ENCODE results near the gene RBFOX2.
"Not testable (repeated sequence)": the region's sequence is repeated elsewhere in the genome, so short reads cannot be mapped to it uniquely, and the experiment has no call there.

RBFOX2 gene

DNA sequence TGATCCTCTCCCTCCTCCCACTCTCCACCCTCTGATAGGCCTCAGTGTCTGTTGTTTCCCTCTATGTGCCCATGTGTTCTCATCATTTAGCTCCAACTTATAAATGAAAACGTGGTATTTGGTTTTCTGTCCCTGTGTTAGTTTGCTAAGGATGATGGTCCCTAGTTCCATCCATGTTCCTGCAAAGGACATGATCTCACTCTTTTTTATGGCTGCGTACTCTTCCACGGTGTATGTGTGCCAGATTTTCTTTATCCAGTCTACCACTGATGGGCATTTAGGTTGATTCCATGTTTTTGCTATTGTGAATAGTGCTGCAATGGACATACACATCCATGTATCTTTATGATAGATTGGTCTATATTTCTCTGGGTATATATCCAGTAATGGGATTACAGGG lies 15.9 kb upstream of the RBFOX2 start:
- not testable (repeated sequence) for DNase-seq (ENCODE audit: extremely low read depth in 1 of 2, low read depth in 1 of 2)

GRCh38 chr22:36042240-36042639 lies 13.6 kb upstream of the RBFOX2 start:
- DNase-seq (ENCODE audit: extremely low read depth in 1 of 2, low read depth in 1 of 2): no peak

DNA sequence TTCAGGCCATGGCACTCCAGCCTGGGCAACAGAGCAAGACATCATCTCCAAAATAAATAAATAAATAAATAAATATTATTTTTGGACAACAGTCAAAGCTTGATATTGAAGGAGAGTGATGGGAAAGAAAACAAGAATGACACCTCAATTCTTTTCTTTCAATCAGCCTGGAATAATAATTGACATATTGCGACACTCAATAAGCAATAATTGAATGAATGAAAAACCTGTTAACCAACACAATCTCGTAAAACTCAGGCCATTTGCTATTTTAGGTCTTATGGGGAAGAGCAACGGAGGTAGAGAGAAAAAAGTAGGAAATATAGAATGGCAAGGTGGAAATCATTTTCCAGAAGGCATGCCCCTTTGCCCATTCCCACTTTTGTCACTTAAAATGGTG lies 10.5 kb upstream of the RBFOX2 start:
- DNase-seq (ENCODE audit: extremely low read depth in 1 of 2, low read depth in 1 of 2): no peak

DNA sequence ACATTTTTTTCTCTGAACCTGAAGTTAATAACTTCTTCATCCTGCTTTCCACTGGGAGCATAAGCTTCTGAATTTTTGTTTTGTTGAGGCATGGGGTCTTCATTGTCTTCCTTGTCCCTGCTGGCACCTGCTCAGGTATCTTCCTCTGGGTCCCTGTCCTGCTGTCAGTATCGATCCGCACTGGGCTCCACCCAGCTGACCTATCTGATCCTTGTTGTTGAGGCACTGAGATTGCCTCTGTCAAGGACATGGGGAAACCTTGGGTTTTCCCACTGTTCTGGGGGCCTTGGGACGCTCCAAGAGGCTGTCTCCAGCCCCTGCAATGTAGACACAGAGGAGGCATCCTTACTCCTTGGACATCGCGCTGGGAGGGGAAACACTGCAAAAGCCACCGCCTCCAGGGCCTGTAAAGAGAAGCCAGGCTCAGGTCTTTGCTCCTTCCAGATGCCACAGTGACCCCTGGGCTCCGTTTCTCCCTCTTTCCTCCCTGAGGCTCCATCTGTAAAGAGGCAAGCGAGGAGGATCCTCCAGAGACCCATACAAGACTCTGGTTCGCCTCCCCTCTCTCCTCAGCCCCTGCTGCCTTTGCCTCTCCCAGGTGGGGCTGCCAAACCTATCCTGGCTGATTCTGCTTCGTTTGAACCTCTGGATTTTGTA lies 8.6 kb upstream of the RBFOX2 start:
- DNase-seq (ENCODE audit: extremely low read depth in 1 of 2, low read depth in 1 of 2): no peak

DNA sequence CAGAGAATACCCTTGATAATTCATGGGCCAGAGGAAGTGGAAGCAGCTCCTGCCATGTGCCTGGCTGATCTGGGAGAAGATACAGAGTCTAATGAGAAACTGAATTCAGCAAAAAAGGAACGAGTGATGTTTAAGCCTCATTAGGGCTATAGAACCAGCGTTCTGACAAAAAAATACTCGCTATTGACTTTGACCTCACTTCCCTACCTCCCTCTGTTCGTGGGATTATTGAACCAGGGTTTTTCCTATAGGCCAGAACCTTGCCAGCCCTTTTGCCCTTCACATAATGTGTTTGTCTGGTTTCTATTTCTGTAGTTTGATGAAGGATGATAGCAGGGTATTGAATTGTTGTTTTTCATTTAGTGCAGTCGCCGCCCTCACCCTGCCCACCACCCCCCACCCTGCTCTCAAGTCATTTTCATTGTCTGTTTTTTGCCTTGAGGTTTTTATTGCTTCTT lies 7.6 kb upstream of the RBFOX2 start:
- DNase-seq (ENCODE audit: extremely low read depth in 1 of 2, low read depth in 1 of 2): no peak

DNA sequence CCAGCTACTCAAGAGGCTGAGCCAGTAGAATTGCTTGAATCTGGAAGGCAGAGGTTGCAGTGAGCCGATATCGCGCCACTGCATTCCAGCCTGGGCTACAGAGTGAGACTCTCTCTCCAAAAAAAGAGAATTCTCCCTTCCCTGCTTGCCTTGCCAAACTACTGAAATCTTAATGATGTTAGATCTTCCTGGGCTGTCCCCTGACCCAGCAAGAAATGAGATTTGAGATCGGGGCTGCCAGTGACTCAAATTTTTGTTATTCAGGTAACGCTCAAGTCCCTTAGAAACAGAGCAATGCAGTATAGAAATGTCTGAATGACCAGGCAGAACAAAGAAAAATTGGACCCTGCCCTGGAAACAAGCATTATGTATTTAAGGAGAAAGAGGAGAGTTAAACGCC lies 4.0 kb upstream of the RBFOX2 start:
- DNase-seq (ENCODE audit: extremely low read depth in 1 of 2, low read depth in 1 of 2): no peak

GRCh38 chr22:36029406-36029755 lies 757 bp upstream of the RBFOX2 start:
- no peak for DNase-seq (ENCODE audit: extremely low read depth in 1 of 2, low read depth in 1 of 2)

- no peak for DNase-seq (ENCODE audit: extremely low read depth in 1 of 2, low read depth in 1 of 2)
These were observed 534 bp downstream of the RBFOX2 start for GRCh38 chr22:36027935-36028645.

GRCh38 chr22:36027579-36027934 lies 1.1 kb downstream of the RBFOX2 start:
- no peak for DNase-seq (ENCODE audit: extremely low read depth in 1 of 2, low read depth in 1 of 2)

- DNase-seq (ENCODE audit: extremely low read depth in 1 of 2, low read depth in 1 of 2): no peak
These were observed 1.9 kb downstream of the RBFOX2 start for GRCh38 chr22:36026741-36027140.

DNA sequence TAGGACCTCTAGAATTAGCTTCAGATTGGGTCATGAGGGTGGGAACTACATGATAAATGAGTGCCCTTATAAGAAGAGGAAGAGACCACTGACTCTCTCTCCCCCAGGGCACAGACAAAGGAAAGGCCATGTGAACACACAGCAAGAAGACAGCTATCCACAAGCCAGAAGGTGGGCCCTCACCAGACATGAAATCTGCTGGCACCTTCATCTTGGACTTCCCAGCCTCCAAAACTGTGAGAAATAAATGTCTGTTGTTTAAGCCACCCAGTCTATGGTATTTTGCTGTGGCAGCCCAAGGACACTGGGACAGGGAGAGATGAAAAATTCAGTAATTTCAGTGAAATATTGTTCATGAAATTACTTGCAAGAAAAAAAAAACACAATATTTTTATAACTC lies 5.9 kb downstream of the RBFOX2 start:
- no peak for DNase-seq (ENCODE audit: extremely low read depth in 1 of 2, low read depth in 1 of 2)

DNA sequence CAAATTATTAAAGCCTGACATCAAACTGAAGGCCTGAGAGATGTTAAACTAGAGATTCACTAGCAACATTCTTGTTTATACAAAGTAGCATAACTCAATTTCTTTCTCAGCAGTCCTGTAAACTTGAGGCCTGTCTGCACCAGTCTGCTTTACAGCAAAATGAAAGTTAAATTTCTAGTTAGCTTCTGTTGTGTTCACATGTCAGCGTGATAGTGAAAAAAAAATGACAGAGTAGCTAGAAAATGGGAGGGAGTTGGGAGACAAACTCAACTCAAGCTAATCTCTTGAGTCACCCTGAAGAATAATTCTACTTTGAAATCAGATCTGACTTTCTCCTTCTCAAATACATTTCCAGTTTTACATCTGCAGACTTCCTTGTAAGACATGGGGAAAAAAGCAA lies 6.5 kb downstream of the RBFOX2 start:
- DNase-seq (ENCODE audit: extremely low read depth in 1 of 2, low read depth in 1 of 2): no peak

DNA sequence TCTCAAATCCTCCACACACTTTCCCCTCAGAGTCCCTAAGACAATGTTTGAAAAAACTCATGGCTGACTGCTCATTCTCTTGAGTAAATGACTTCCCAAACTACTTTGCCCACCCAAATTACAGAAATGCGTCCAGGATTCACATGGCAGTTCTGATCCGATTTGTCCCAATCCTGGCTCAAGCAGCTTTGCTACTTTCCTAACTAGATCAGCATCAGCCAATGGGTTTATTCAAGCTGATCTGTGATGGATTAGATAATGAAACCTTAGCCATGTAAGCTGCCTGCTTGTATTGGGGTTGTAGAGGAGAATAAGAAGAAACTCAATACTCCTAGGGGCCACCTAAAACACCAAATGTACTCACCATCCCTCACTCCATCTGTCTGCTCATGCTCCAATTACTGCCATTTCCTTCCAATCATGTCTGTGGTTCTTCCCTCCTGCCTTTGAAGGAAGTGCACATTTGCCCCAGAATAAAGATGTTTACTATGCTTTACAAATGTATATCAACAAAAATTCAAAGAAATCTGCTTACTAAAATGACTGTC lies 6.9 kb downstream of the RBFOX2 start:
- DNase-seq (ENCODE audit: extremely low read depth in 1 of 2, low read depth in 1 of 2): no peak

- not testable (repeated sequence) for DNase-seq (ENCODE audit: extremely low read depth in 1 of 2, low read depth in 1 of 2)
These were observed 7.8 kb downstream of the RBFOX2 start for GRCh38 chr22:36020865-36021264.

DNA sequence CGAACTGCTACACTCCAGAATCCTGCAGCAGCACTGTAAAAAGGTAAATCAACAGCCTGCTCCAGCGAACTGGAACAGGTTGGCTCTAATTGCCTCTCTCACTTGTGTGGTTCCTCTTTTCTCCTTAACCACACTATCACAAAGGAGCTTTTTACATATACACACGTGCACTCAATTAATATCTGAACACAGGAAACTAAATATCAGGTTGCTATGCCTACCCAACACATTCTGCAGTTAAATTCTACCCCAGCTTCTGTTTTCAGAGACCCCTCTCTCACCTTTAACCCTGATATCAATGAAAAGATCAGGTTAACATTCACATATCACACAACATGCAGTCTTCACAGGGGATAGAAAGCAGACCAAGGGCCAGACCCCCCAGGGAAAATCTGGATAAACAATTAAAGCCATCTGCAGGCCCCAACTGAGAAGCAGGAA lies 11.0 kb downstream of the RBFOX2 start:
- DNase-seq (ENCODE audit: extremely low read depth in 1 of 2, low read depth in 1 of 2): no peak

- DNase-seq (ENCODE audit: extremely low read depth in 1 of 2, low read depth in 1 of 2): no peak
These were observed 11.9 kb downstream of the RBFOX2 start for GRCh38 chr22:36016684-36017083.

- no peak for DNase-seq (ENCODE audit: extremely low read depth in 1 of 2, low read depth in 1 of 2)
These were observed 12.7 kb downstream of the RBFOX2 start for GRCh38 chr22:36015811-36016529.

DNA sequence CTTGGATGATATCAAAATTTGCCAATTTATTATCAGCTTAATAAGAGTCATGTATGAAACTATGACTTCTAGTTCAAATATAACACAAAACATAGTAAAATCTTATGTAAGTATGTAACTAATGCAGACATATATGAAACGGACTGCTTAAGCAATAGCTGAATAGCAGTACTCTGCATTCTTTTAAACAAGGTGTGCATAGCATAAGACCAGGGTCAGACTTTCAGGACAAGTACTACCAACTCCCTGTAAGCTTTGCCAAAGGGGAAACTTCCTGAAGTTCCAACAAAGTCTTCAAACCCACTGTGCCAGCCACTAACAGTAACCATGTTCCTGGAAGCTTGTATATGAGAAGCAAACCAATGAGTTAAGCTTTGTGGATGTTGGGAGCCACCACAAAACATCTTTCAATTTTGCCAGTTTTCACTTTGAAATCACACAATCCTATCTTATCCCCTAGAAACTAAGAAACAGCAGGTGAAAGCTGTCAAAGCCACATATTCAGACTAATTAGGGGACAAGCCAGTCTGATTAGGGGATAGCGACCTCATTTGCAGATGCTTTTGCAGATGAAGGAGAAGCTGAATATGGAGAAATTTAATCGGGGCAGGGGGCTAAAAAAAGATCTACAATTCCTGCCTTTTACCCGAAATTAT lies 13.3 kb downstream of the RBFOX2 start:
- DNase-seq (ENCODE audit: extremely low read depth in 1 of 2, low read depth in 1 of 2): no peak

- DNase-seq (ENCODE audit: extremely low read depth in 1 of 2, low read depth in 1 of 2): no peak
These were observed 14.0 kb downstream of the RBFOX2 start for GRCh38 chr22:36014546-36015074.

DNA sequence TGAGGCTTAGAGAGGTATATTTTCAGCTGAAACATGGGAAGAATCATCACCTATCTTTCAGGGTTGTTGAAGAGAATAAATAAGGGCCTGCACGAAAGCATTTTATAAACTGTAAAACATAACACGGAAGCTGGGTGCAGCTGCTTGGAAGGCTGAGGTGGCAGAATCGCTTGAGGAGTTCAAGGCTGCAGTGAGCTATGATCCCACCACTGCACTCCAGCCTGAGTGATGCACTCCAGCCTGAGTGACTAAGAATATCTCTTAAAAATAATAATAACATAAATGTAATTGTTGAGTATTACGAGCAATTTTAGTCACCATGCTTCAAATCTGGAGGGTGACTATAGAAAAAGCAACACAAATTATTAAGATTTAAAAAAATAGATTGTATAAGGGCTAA lies 16.3 kb downstream of the RBFOX2 start:
- DNase-seq (ENCODE audit: extremely low read depth in 1 of 2, low read depth in 1 of 2): no peak

DNA sequence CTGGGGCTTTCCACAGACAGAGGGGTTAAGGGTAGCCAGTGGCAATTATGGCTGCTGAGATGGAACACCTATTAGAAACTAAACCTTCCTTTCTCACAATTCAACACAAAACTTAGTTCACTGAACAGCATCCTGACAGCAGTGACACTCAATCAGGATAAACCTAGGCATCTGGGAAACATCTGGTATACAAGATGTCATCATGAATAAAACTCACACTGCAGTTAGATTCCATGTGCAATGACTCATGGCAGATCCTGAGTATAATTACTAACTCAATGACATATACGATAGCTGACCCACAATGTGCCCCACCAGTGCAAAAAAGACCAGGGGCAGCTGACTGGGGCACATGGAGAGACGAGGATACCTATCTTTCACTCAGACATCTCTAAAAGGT lies 17.7 kb downstream of the RBFOX2 start:
- DNase-seq (ENCODE audit: extremely low read depth in 1 of 2, low read depth in 1 of 2): no peak
